Right cardiac atrium (tissue), 5 donors: ENCODE measurements around the gene ZIC5. TPM values are rescaled to one million over a fixed set of nuclear protein-coding genes. Genes with fewer than 3 reads are reported as not detected.

ENCODE experiments used
- ATAC-seq, 2 donors: fragments of 200-7000 bp; cut with Tn5 transposase; one replicate each; pipeline versions ENCODE4 v1.8.0 to v1.9.1; 2020; ENCODE audit warnings: moderate library complexity in 2 of 2, mild to moderate bottlenecking in 1 of 2
- DNase-seq, 3 donors: peaks; one replicate each; pipeline ENCODE4 v3.0.0-alpha.2; 2020
- H3K27ac ChIP-seq: one replicate; pipeline ENCODE4 v1.5.1; 2013; ENCODE audit warnings: mild to moderate bottlenecking, low read length, control low read depth, moderate library complexity
- H3K27me3 ChIP-seq: one replicate; pipeline ENCODE4 v1.6.1; 2013; ENCODE audit not compliant: control insufficient read depth, insufficient read depth
- H3K4me1 ChIP-seq: one replicate; pipeline ENCODE4 v1.6.1; 2013; ENCODE audit warnings: low read length; ENCODE audit not compliant: control insufficient read depth, insufficient read depth
- H3K4me3 ChIP-seq: one replicate; pipeline ENCODE4 v1.5.1; 2013; ENCODE audit warnings: low read length, control low read depth
- H3K9me3 ChIP-seq: one replicate; pipeline ENCODE4 v1.6.1; 2013; ENCODE audit warnings: low read length; ENCODE audit not compliant: control insufficient read depth
- WGBS: extraction: QIAGEN DNeasy Blood & Tissue Kit; methylation state at CpG from one replicate; pipeline ENCODE4 v1.1.7; 2013; 5-methylcytosine and 5-hydroxymethylcytosine counted together
- intact Hi-C, 4 donors: fragments of 100-400 bp; cut with DNase I; formaldehyde crosslinking; loops; one replicate each; pipeline versions ENCODE4 v1.11.0 to v1.14.0; 2022 to 2023
- polyA plus RNA-seq: library from polyadenylated mRNA; stranded (reverse); fragments of 200-250 nt; gene quantifications from one replicate; pipeline ENCODE4 v1.2.3, GENCODE V29; 2013
- total RNA-seq, 4 donors: library from RNA; stranded (reverse); fragmentation: NEBNext Ultra II Directional; extraction: Animal tissue kit (Norgen Biotek cat#: 25700); gene quantifications; one replicate each; pipeline ENCODE4 v1.2.1, GENCODE V29; 2021
- donor health status: healthy with polysubstance abuse.
- donor health status: DM: no; HTN: yes; CAD: no.
- donor health status: DM: no; HTN: no; CAD: no.
- donor health status: DM: no; HTN: yes; CAD: no; lungs with severe emphysema.
- donor health status: DM: yes; HTN: yes; CAD: no.

The ZIC5 gene
- total and polyA plus RNA-seq, 5 donors, result not detected

- no peak for DNase-seq
- no peak overlapping the region for H3K27ac ChIP-seq
- ATAC-seq, result no peak
- H3K4me3 ChIP-seq, result no peak overlapping the region
- intact Hi-C loops, result no loop called here
- no peaks in the 10 kb centered on the region for H3K9me3 ChIP-seq
- WGBS, result 64% methylated on average over 3 of the region's 3 CpGs
- H3K27me3 ChIP-seq, result peaks cover 7% of the 10 kb centered on the region
- H3K4me1 ChIP-seq, result peaks cover 3% of the 10 kb centered on the region
Measured at GRCh38 chr13:99963816-99964339, 7.7 kb downstream of the ZIC5 start.

GRCh38 chr13:99962242-99962641, 9.3 kb downstream of the ZIC5 start:
- no peak for ATAC-seq
- 57% methylated on average over 1 of the region's 1 CpG for WGBS
- no peak for DNase-seq
- Histone ChIP-seq H3K27ac (no peak overlapping the region), H3K9me3 (no peaks in the 10 kb centered on the region), H3K27me3 (peaks cover 7% of the 10 kb centered on the region), H3K4me1 (no peaks in the 10 kb centered on the region), H3K4me3 (no peak overlapping the region)
- intact Hi-C loops, result no loop called here

GRCh38 chr13:99961636-99962035, 9.9 kb downstream of the ZIC5 start:
- WGBS, result 52% methylated on average over 8 of the region's 8 CpGs
- Histone ChIP-seq H3K4me3 (no peak overlapping the region), H3K27ac (no peak overlapping the region), H3K4me1 (no peaks in the 10 kb centered on the region), H3K9me3 (no peaks in the 10 kb centered on the region), H3K27me3 (peaks cover 7% of the 10 kb centered on the region)
- intact Hi-C loops, result no loop called here
- ATAC-seq (no peak), DNase-seq (no peak)

- intact Hi-C loops, result no loop called here
- no peak for ATAC-seq
- WGBS, result 13% methylated on average over 13 of the region's 13 CpGs
- Histone ChIP-seq H3K27ac (no peak overlapping the region), H3K27me3 (peaks cover 7% of the 10 kb centered on the region), H3K4me3 (no peak overlapping the region), H3K4me1 (peaks cover 4% of the 10 kb centered on the region), H3K9me3 (no peaks in the 10 kb centered on the region)
- DNase-seq, result no peak
Measured at GRCh38 chr13:99960663-99961311, 10.8 kb downstream of the ZIC5 start.

GRCh38 chr13:99959540-99960230, 11.9 kb downstream of the ZIC5 start:
- peaks cover 3% of the 10 kb centered on the region for H3K27me3 ChIP-seq
- H3K4me1 ChIP-seq, result peaks cover 4% of the 10 kb centered on the region
- no peak for ATAC-seq
- no peaks in the 10 kb centered on the region for H3K9me3 ChIP-seq
- intact Hi-C loops, result no loop called here
- no peak overlapping the region for H3K27ac ChIP-seq
- WGBS, result 4% methylated on average over 49 of the region's 49 CpGs
- peak overlapping the region; percentile 18 for H3K4me3 ChIP-seq
- no peak for DNase-seq

- no peak for DNase-seq
- intact Hi-C loops, result no loop called here
- WGBS, result 21% methylated on average over 10 of the region's 10 CpGs
- no peak overlapping the region for H3K27ac ChIP-seq
- no peaks in the 10 kb centered on the region for H3K9me3 ChIP-seq
- no peak overlapping the region for H3K4me3 ChIP-seq
- H3K4me1 ChIP-seq, result peaks cover 4% of the 10 kb centered on the region
- ATAC-seq, result no peak
- peaks cover 3% of the 10 kb centered on the region for H3K27me3 ChIP-seq
Measured at GRCh38 chr13:99959127-99959539, 12.4 kb downstream of the ZIC5 start.

GRCh38 chr13:99958406-99959126, 13.0 kb downstream of the ZIC5 start:
- Histone ChIP-seq H3K27me3 (peaks cover 3% of the 10 kb centered on the region), H3K27ac (no peak overlapping the region), H3K4me3 (no peak overlapping the region), H3K4me1 (peaks cover 4% of the 10 kb centered on the region), H3K9me3 (no peaks in the 10 kb centered on the region)
- no peak for DNase-seq
- 10% methylated on average over 35 of the region's 35 CpGs for WGBS
- ATAC-seq, result no peak
- intact Hi-C loops, result no loop called here

GRCh38 chr13:99956473-99957349, 14.9 kb downstream of the ZIC5 start:
- ATAC-seq, result peak; percentile 20
- DNase-seq, result no peak
- no peak overlapping the region for H3K4me3 ChIP-seq
- 2% methylated on average over 68 of the region's 68 CpGs for WGBS
- H3K9me3 ChIP-seq, result no peaks in the 10 kb centered on the region
- intact Hi-C loops, result no loop called here
- no peak overlapping the region for H3K27ac ChIP-seq
- peaks cover 3% of the 10 kb centered on the region for H3K27me3 ChIP-seq
- H3K4me1 ChIP-seq, result peaks cover 4% of the 10 kb centered on the region

GRCh38 chr13:99955747-99956472, 15.7 kb downstream of the ZIC5 start:
- H3K4me1 ChIP-seq, result peaks cover 4% of the 10 kb centered on the region
- no peak overlapping the region for H3K27ac ChIP-seq
- H3K27me3 ChIP-seq, result no peaks in the 10 kb centered on the region
- H3K4me3 ChIP-seq, result no peak overlapping the region
- H3K9me3 ChIP-seq, result no peaks in the 10 kb centered on the region
- DNase-seq (peak in 1 of 3 donors; percentile 70), ATAC-seq (peak in 1 of 2 donors; percentile 50)
- WGBS, result 3% methylated on average over 57 of the region's 57 CpGs
- intact Hi-C loops, result no loop called here

GRCh38 chr13:99955107-99955746, 16.3 kb downstream of the ZIC5 start:
- H3K9me3 ChIP-seq, result no peaks in the 10 kb centered on the region
- DNase-seq (no peak), ATAC-seq (peak in 1 of 2 donors; percentile 38)
- intact Hi-C loops, result no loop called here
- H3K27me3 ChIP-seq, result no peaks in the 10 kb centered on the region
- H3K4me1 ChIP-seq, result peaks cover 4% of the 10 kb centered on the region
- H3K4me3 ChIP-seq, result no peak overlapping the region
- no peak overlapping the region for H3K27ac ChIP-seq
- 46% methylated on average over 21 of the region's 21 CpGs for WGBS
